Neural cell (in vitro differentiated cells): ENCODE measurements around the gene GALNT10. TPM values are rescaled to one million over a fixed set of nuclear protein-coding genes. Genes with fewer than 3 reads are reported as not detected.

Experiments used
- H2AFZ ChIP-seq: fragments of 200-600, 300-800 bp; sonication (generic), shearing (Covaris generic); 2 replicates; pipeline ENCODE4 v1.6.0; 2014; ENCODE audit warnings: low read depth, mild to moderate bottlenecking, antibody characterized with exemption, low read length, moderate library complexity
- H3F3A ChIP-seq: fragments of 200-600 bp; shearing (Covaris generic); 2 replicates; pipeline ENCODE4 v1.6.1; 2016; ENCODE audit warnings: mild to moderate bottlenecking, moderate library complexity, mixed read lengths, antibody characterized with exemption, low read length; ENCODE audit not compliant: insufficient read depth, poor library complexity, severe bottlenecking
- H3K27ac ChIP-seq: fragments of 200-600, 300-800 bp; sonication (generic), shearing (Covaris generic); 2 replicates; pipeline ENCODE4 v1.5.1; 2014; ENCODE audit warnings: mild to moderate bottlenecking, low read length, moderate library complexity
- H3K27me3 ChIP-seq: fragments of 300-800, 200-600 bp; sonication (generic), shearing (Covaris generic); 2 replicates; pipeline ENCODE4 v1.6.0; 2014; ENCODE audit warnings: mild to moderate bottlenecking, low read depth, low read length, moderate library complexity; ENCODE audit not compliant: insufficient read depth
- H3K36me3 ChIP-seq: fragments of 300-800, 200-600 bp; sonication (generic), shearing (Covaris generic); 2 replicates; pipeline ENCODE4 v1.5.1; 2014; ENCODE audit warnings: mild to moderate bottlenecking, antibody characterized with exemption, low read length, moderate library complexity; ENCODE audit not compliant: insufficient read depth
- H3K4me2 ChIP-seq: fragments of 300-800, 200-600 bp; sonication (generic), shearing (Covaris generic); 2 replicates; pipeline ENCODE4 v1.6.0; 2014; ENCODE audit warnings: mild to moderate bottlenecking, low read length
- H3K4me3 ChIP-seq: fragments of 300-800, 200-600 bp; sonication (generic), shearing (Covaris generic); 2 replicates; pipeline ENCODE4 v1.5.1; 2014; ENCODE audit warnings: mild to moderate bottlenecking, low read length, moderate library complexity
- H3K79me2 ChIP-seq: fragments of 200-600 bp; shearing (Covaris generic); replicated peaks from 2 replicates; pipeline ENCODE4 v1.6.0; 2014; ENCODE audit warnings: mild to moderate bottlenecking, low read length, moderate library complexity; ENCODE audit not compliant: insufficient read depth
- H3K9ac ChIP-seq: fragments of 300-800, 200-600 bp; sonication (generic), shearing (Covaris generic); 2 replicates; pipeline ENCODE4 v1.6.1; 2016; ENCODE audit warnings: mild to moderate bottlenecking, low read length, mixed read lengths
- H3K9me2 ChIP-seq: fragments of 200-600 bp; shearing (Covaris generic); 2 replicates; pipeline ENCODE4 v1.6.1; 2016; ENCODE audit warnings: mild to moderate bottlenecking, low read length, mixed read lengths; ENCODE audit not compliant: insufficient read depth
- H3K9me3 ChIP-seq: fragments of 200-600, 300-800 bp; sonication (generic), shearing (Covaris generic); 2 replicates; pipeline ENCODE4 v1.6.1; 2016; ENCODE audit warnings: mild to moderate bottlenecking, mixed run types, low read length, moderate library complexity, mixed read lengths
- H4K20me1 ChIP-seq: fragments of 200-600 bp; shearing (Covaris generic); 2 replicates; pipeline ENCODE4 v1.6.1; 2016; ENCODE audit warnings: mild to moderate bottlenecking, mixed run types; ENCODE audit not compliant: insufficient read depth
- EP300 ChIP-seq: fragments of 450-650 bp; conservative IDR thresholded peaks from 2 replicates; pipeline ENCODE4 v1.6.1; 2014; ENCODE audit warnings: antibody characterized with exemption, mild to moderate bottlenecking, moderate library complexity; ENCODE audit not compliant: poor library complexity, severe bottlenecking
- EZH2 ChIP-seq: fragments of 200-600, 300-800 bp; shearing (Covaris generic), sonication (generic); IDR thresholded peaks from 2 replicates; pipeline ENCODE4 v1.6.1; 2014; ENCODE audit warnings: antibody characterized with exemption, low read length, borderline replicate concordance, mild to moderate bottlenecking; ENCODE audit not compliant: insufficient read depth, poor library complexity, severe bottlenecking
- MXI1 ChIP-seq: fragments of 450-650 bp; conservative IDR thresholded peaks from 2 replicates; pipeline ENCODE4 v1.6.1; 2014; ENCODE audit warnings: antibody characterized with exemption, mild to moderate bottlenecking; ENCODE audit not compliant: poor library complexity, severe bottlenecking
- POLR2AphosphoS5 ChIP-seq: IDR thresholded peaks from 2 replicates; pipeline ENCODE4 v1.6.1; 2012
- RAD21 ChIP-seq: fragments of 450-650 bp; conservative IDR thresholded peaks from 2 replicates; pipeline ENCODE4 v1.6.1; 2014; ENCODE audit warnings: antibody characterized with exemption, mild to moderate bottlenecking, moderate library complexity
- SMC3 ChIP-seq: fragments of 450-650 bp; conservative IDR thresholded peaks from 2 replicates; pipeline ENCODE4 v1.6.1; 2014; ENCODE audit warnings: antibody characterized with exemption, mild to moderate bottlenecking, moderate library complexity; ENCODE audit not compliant: poor library complexity
- TAF1 ChIP-seq: IDR thresholded peaks from 2 replicates; pipeline ENCODE4 v1.6.1; 2012; ENCODE audit warnings: low read depth
- polyA plus RNA-seq: library from polyadenylated mRNA; depleted of rRNA; stranded (reverse); fragments of >200 nt; gene quantifications from 2 replicates; pipeline ENCODE4 v1.2.3, GENCODE V29; 2014
- TF ChIP-seq, protein P1 (sequence below): IDR thresholded peaks from 2 replicates; pipeline ENCODE4 v1.6.1; 2012; ENCODE audit warnings: borderline replicate concordance
- TF ChIP-seq, protein P2 (sequence below): fragments of 450-650 bp; IDR thresholded peaks from 2 replicates; pipeline ENCODE4 v1.5.1; 2014; ENCODE audit warnings: antibody characterized with exemption, mild to moderate bottlenecking, moderate library complexity; ENCODE audit not compliant: poor library complexity, severe bottlenecking

GALNT10 gene
- polyA plus RNA-seq, 1 donor from 2014 or later: 3.1 TPM

DNA sequence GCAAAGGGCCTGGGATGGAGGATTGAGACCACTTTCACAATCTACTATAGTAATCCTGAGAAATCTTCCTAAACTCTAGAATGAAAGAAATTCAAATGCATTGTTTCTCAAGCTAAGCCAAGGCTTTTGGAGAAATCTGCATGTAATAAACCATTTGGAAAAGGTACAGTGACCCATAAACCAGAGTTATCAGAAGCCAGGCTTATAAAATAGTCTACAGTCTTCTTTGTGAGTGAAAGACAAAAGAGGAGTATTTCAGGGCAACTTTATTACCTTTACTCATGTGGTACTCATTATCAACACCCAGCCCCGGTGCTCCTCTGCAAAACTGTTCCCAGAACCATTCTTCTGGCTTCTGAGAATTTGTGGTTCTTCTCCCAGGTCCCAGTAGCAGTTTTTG, 87.0 kb downstream of the GALNT10 start:
- H2AFZ ChIP-seq: no peak overlapping the region
- H3K9ac ChIP-seq: no peak overlapping the region
- no peaks in the 10 kb centered on the region for H3K27me3 ChIP-seq
- no peak overlapping the region for H3K4me2 ChIP-seq
- H3K79me2 ChIP-seq: no peaks in the 10 kb centered on the region
- no peaks in the 10 kb centered on the region for H3F3A ChIP-seq
- no peak overlapping the region for H3K4me3 ChIP-seq
- no peak overlapping the region for H3K27ac ChIP-seq
- no peaks in the 10 kb centered on the region for H3K9me2 ChIP-seq
- TF ChIP-seq RAD21 (no peak), MXI1 (no peak), SMC3 (no peak), EP300 (no peak), POLR2AphosphoS5 (no peak), EZH2 (no peak), TAF1 (no peak)
- TF ChIP-seq, protein P1, sequence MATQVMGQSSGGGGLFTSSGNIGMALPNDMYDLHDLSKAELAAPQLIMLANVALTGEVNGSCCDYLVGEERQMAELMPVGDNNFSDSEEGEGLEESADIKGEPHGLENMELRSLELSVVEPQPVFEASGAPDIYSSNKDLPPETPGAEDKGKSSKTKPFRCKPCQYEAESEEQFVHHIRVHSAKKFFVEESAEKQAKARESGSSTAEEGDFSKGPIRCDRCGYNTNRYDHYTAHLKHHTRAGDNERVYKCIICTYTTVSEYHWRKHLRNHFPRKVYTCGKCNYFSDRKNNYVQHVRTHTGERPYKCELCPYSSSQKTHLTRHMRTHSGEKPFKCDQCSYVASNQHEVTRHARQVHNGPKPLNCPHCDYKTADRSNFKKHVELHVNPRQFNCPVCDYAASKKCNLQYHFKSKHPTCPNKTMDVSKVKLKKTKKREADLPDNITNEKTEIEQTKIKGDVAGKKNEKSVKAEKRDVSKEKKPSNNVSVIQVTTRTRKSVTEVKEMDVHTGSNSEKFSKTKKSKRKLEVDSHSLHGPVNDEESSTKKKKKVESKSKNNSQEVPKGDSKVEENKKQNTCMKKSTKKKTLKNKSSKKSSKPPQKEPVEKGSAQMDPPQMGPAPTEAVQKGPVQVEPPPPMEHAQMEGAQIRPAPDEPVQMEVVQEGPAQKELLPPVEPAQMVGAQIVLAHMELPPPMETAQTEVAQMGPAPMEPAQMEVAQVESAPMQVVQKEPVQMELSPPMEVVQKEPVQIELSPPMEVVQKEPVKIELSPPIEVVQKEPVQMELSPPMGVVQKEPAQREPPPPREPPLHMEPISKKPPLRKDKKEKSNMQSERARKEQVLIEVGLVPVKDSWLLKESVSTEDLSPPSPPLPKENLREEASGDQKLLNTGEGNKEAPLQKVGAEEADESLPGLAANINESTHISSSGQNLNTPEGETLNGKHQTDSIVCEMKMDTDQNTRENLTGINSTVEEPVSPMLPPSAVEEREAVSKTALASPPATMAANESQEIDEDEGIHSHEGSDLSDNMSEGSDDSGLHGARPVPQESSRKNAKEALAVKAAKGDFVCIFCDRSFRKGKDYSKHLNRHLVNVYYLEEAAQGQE: no peak
- TF ChIP-seq, protein P2, sequence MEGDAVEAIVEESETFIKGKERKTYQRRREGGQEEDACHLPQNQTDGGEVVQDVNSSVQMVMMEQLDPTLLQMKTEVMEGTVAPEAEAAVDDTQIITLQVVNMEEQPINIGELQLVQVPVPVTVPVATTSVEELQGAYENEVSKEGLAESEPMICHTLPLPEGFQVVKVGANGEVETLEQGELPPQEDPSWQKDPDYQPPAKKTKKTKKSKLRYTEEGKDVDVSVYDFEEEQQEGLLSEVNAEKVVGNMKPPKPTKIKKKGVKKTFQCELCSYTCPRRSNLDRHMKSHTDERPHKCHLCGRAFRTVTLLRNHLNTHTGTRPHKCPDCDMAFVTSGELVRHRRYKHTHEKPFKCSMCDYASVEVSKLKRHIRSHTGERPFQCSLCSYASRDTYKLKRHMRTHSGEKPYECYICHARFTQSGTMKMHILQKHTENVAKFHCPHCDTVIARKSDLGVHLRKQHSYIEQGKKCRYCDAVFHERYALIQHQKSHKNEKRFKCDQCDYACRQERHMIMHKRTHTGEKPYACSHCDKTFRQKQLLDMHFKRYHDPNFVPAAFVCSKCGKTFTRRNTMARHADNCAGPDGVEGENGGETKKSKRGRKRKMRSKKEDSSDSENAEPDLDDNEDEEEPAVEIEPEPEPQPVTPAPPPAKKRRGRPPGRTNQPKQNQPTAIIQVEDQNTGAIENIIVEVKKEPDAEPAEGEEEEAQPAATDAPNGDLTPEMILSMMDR: no peak
- no peaks in the 10 kb centered on the region for H4K20me1 ChIP-seq
- no peaks in the 10 kb centered on the region for H3K9me3 ChIP-seq
- H3K36me3 ChIP-seq: no peaks in the 10 kb centered on the region

DNA sequence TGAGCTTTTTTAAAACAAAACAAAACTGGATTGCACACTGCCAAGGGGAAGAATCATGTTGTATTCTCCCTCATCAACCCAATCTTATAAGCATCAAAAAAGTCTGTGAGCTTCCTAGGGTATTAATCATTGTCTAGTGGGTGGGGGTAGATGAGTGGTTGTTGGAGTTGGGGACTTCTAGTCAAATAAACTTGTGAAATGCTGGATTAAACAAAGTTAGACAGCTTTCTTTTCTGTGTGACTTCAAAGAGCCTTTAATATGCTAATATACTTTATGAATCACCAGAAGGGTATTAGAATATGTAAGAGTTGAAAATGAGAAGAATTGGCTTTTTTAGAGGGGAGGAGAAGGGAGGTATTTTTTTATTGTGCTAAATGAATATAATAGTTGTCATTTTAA, 87.7 kb downstream of the GALNT10 start:
- Histone ChIP-seq H3K4me3 (no peak overlapping the region), H3K9me3 (no peaks in the 10 kb centered on the region), H3K9ac (no peak overlapping the region), H3F3A (no peaks in the 10 kb centered on the region), H3K9me2 (no peaks in the 10 kb centered on the region), H2AFZ (no peak overlapping the region), H3K4me2 (no peak overlapping the region), H3K36me3 (no peaks in the 10 kb centered on the region), H3K27me3 (no peaks in the 10 kb centered on the region), H3K27ac (no peak overlapping the region), H3K79me2 (no peaks in the 10 kb centered on the region), H4K20me1 (no peaks in the 10 kb centered on the region)
- TF ChIP-seq MXI1 (no peak), EZH2 (no peak), RAD21 (no peak), SMC3 (no peak), EP300 (no peak), POLR2AphosphoS5 (no peak)
- TF ChIP-seq, protein P1: no peak
- TF ChIP-seq, protein P2: no peak
